ENCODE data around the gene PRRC2C.
"Not testable (repeated sequence)": the region's sequence is repeated elsewhere in the genome, so short reads cannot be mapped to it uniquely, and the experiment has no call there.

Gene PRRC2C

DNA sequence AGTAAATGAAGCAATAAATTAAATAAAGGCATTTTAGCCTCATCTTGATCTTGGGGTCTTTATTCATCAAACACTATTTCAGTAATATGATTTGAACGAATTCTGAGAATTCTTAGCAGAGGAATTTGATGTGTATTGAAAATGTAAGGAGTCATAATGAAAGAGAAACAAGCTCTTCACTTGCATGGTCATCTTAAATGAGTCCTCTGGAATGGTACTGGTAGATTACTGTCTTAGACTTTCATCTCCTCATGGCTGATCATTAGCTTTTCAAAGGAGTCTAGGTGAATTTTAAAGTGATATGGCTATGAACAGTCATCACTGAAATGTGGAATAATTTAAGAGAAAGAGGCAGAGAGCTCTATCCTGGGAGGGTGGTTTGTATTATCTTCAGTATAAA, 30.0 kb downstream of the PRRC2C start:
- H3K36me3 Mint-ChIP-seq, result peaks cover 37% of the 10 kb centered on the region
- no peak overlapping the region for H3K4me3 Mint-ChIP-seq
- no peak for DNase-seq (ENCODE audit: low spot score in 2 of 2)
- no peaks in the 10 kb centered on the region for H3K27me3 Mint-ChIP-seq
- H3K9me3 Mint-ChIP-seq, result no peaks in the 10 kb centered on the region
- ATAC-seq (ENCODE audit: low read depth), result no peak
- H3K27ac Mint-ChIP-seq, result peak overlapping the region; percentile 86
- H3K4me1 Mint-ChIP-seq, result peaks cover 12% of the 10 kb centered on the region

DNA sequence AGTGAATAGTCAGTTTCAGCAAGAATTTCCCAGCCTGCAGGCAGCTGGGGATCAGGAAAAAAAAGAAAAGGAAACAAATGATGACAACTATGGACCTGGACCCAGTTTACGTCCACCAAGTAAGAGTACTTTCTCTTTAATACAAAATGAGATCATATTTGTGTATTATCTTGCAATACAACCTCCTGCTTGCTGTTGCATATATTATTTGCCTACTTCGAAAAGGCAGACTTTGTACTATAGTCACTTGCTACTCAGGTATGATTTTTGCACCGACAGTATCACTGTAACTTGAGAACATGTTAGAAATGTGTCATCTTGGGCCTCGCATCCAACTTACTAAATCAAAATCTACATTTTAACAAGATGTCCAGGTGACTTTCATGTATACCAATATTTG, 30.4 kb downstream of the PRRC2C start:
- H3K9me3 Mint-ChIP-seq, result no peaks in the 10 kb centered on the region
- ATAC-seq (ENCODE audit: low read depth) (no peak), DNase-seq (ENCODE audit: low spot score in 2 of 2) (no peak)
- peaks cover 37% of the 10 kb centered on the region for H3K36me3 Mint-ChIP-seq
- H3K27me3 Mint-ChIP-seq, result no peaks in the 10 kb centered on the region
- H3K4me1 Mint-ChIP-seq, result peaks cover 8% of the 10 kb centered on the region
- no peak overlapping the region for H3K4me3 Mint-ChIP-seq
- H3K27ac Mint-ChIP-seq, result peak overlapping the region; percentile 86

DNA sequence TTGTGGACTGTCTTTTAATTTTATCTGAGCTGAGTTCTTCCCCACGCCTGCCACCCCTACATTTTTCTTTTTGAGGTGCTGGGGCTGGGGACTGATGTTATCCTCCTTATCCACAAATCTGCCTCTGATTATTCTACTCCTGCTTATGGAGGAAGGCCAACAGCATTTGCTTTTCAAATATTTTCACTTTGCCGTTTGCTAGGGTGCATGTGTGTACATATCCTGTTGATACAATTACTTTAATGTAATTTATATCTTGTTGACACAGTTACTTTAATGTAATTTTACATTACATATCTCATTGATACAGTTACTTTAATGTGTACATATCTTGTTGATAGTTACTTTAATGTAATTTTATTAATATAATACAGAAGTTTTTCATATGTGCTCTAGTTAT, 36.2 kb downstream of the PRRC2C start:
- Mint-ChIP-seq H3K9me3 (no peaks in the 10 kb centered on the region), H3K36me3 (peaks cover 26% of the 10 kb centered on the region), H3K27ac (peak overlapping the region; percentile 24), H3K4me1 (no peaks in the 10 kb centered on the region), H3K4me3 (no peak overlapping the region), H3K27me3 (no peaks in the 10 kb centered on the region)
- DNase-seq (ENCODE audit: low spot score in 2 of 2) (no peak), ATAC-seq (ENCODE audit: low read depth) (no peak)

DNA sequence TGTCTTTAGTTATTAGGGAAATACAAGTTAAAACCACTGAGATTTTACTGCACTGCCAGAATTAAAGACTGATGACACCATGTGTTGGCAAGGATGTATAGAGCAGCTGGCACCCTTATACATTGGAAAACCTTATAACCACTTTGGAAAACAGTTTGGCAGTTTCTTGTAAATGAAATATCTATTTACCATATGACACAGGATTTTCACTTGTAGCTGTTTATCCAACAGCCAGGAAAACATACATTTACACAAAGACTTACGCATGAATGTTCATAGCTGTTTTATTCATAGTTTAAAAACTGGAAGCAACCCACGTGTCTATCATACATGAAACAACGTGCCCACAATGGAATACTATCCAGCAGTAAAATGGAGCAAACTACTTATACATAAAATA, 45.3 kb downstream of the PRRC2C start:
- Mint-ChIP-seq H3K4me1 (peaks cover 9% of the 10 kb centered on the region), H3K36me3 (peaks cover 38% of the 10 kb centered on the region), H3K9me3 (no peaks in the 10 kb centered on the region), H3K4me3 (no peak overlapping the region), H3K27me3 (no peaks in the 10 kb centered on the region), H3K27ac (no peak overlapping the region)
- no peak for ATAC-seq (ENCODE audit: low read depth)
- DNase-seq (ENCODE audit: low spot score in 2 of 2), result no peak

DNA sequence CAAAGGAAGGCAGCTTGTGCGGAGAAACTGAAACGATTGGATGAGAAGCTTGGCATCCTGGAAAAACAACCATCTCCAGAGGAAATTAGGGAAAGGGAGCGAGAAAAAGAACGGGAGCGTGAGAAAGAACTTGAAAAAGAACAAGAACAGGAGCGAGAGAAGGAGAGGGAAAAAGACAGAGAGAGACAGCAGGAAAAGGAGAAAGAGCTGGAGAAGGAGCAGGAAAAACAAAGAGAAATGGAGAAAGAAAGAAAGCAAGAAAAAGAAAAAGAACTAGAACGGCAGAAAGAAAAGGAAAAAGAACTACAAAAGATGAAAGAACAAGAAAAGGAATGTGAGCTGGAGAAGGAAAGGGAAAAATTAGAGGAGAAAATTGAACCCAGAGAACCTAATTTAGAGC, 47.2 kb downstream of the PRRC2C start:
- peaks cover 11% of the 10 kb centered on the region for H3K4me1 Mint-ChIP-seq
- H3K27me3 Mint-ChIP-seq, result no peaks in the 10 kb centered on the region
- no peak overlapping the region for H3K4me3 Mint-ChIP-seq
- H3K9me3 Mint-ChIP-seq, result no peaks in the 10 kb centered on the region
- no peak for ATAC-seq (ENCODE audit: low read depth)
- peak overlapping the region; percentile 14 for H3K27ac Mint-ChIP-seq
- H3K36me3 Mint-ChIP-seq, result peaks cover 45% of the 10 kb centered on the region
- no peak for DNase-seq (ENCODE audit: low spot score in 2 of 2)

DNA sequence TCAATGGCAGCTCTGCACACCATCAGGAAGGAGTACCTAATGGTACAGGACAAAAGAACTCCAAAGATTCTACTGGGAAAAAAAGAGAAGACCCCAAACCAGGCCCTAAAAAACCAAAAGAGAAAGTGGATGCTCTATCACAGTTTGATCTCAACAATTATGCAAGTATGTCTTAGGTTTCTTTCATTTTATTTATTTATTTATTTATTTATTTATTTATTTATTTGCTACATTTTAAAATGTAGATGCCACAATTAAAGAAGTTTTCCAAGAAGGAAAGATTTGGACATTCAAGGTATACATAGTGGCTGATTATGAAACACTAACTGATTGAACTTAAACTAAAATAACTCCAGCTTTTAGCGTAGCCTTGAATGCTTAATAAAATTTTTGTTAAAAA, 60.2 kb downstream of the PRRC2C start:
- DNase-seq (ENCODE audit: low spot score in 2 of 2), result no peak
- ATAC-seq (ENCODE audit: low read depth), result no peak
- H3K4me1 Mint-ChIP-seq, result peaks cover 7% of the 10 kb centered on the region
- no peaks in the 10 kb centered on the region for H3K27me3 Mint-ChIP-seq
- H3K4me3 Mint-ChIP-seq, result no peak overlapping the region
- peak overlapping the region; percentile 47 for H3K27ac Mint-ChIP-seq
- peaks cover 29% of the 10 kb centered on the region for H3K36me3 Mint-ChIP-seq
- H3K9me3 Mint-ChIP-seq, result no peaks in the 10 kb centered on the region

DNA sequence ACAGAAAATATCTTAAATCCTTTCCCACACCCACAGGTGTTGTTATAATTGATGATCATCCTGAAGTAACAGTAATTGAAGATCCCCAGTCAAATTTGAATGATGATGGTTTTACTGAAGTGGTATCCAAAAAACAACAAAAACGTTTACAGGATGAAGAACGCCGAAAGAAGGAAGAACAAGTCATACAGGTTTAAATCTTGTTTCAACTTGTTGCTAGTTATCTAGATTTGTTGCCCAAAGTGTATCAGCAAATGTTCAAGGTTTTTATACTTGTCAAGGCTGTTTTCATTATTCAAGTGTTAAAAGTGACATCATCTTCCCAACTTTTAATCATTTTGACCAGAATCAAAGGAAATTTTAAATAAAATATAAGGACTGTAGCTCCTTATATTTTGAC, 64.7 kb downstream of the PRRC2C start:
- Mint-ChIP-seq H3K36me3 (peaks cover 53% of the 10 kb centered on the region), H3K9me3 (peaks cover under 1% of the 10 kb centered on the region), H3K4me3 (no peak overlapping the region), H3K27me3 (no peaks in the 10 kb centered on the region), H3K27ac (no peak overlapping the region), H3K4me1 (peaks cover 16% of the 10 kb centered on the region)
- ATAC-seq (ENCODE audit: low read depth), result no peak
- DNase-seq (ENCODE audit: low spot score in 2 of 2), result no peak

DNA sequence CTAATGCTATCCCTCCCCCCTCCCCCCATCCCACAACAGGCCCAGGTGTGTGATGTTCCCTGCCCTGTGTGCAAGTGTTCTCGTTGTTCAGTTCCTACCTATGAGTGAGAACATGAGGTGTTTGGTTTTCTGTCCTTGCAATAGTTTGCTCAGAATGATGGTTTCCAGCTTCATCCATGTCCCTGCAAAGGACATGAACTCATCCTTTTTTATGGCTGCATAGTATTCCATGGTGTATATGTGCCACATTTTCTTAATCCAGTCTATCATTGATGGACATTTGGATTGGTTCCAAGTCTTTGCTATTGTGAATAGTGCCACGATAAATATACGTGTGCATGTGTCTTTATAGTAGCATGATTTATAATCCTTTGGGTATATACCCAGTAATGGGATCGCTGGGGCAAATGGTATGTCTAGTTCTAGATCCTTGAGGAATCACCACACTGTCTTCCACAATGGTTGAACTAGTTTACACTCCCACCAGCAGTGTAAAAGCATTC, 65.3 kb downstream of the PRRC2C start:
- not testable (repeated sequence) for H3K27me3 Mint-ChIP-seq; H3K27ac Mint-ChIP-seq; ATAC-seq (ENCODE audit: low read depth); H3K4me3 Mint-ChIP-seq; DNase-seq (ENCODE audit: low spot score in 2 of 2); H3K9me3 Mint-ChIP-seq
- peaks cover 57% of the 10 kb centered on the region for H3K36me3 Mint-ChIP-seq
- H3K4me1 Mint-ChIP-seq, result peaks cover 16% of the 10 kb centered on the region

DNA sequence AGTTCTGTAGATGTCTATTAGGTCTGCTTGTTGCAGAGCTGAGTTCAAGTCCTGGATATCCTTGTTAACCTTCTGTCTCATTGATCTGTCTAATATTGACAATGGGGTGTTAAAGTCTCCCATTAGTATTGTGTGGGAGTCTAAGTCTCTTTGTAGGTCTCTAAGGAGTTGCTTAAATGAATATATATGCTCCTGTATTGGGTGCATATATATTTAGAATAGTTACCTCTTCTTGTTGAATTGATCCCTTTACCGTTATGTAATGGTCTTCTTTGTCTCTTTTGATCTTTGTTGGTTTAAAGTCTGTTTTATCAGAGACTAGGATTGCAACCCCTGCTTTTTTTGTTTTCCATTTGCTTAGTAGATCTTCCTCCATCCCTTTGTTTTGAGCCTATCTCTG, 68.6 kb downstream of the PRRC2C start:
- H3K9me3 Mint-ChIP-seq; H3K27ac Mint-ChIP-seq; DNase-seq (ENCODE audit: low spot score in 2 of 2); ATAC-seq (ENCODE audit: low read depth); H3K4me3 Mint-ChIP-seq; H3K27me3 Mint-ChIP-seq: not testable (repeated sequence)
- Mint-ChIP-seq H3K36me3 (peaks cover 73% of the 10 kb centered on the region), H3K4me1 (peaks cover 20% of the 10 kb centered on the region)

DNA sequence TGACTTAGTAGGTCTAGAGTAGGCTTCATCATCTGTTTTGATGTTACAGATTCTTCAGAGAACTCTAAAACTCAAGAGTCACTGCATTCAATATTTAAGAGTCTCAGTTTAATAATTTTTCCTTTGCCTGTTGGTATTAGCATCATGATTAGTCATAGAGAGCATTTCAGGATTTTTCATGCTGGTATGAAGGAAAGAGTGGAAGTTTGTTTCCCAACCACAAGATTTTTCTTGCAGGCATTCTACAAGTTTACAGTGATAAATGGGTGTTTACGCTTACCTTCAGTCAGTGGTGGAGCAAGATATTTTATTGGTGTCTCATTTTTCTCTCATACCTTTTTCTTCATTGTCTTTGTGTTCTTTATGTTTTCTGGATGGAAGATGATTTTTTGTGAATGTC, 78.3 kb downstream of the PRRC2C start:
- H3K27ac Mint-ChIP-seq, result no peak overlapping the region
- no peak overlapping the region for H3K4me3 Mint-ChIP-seq
- H3K4me1 Mint-ChIP-seq, result no peaks in the 10 kb centered on the region
- H3K36me3 Mint-ChIP-seq, result peaks cover 19% of the 10 kb centered on the region
- H3K27me3 Mint-ChIP-seq, result no peaks in the 10 kb centered on the region
- H3K9me3 Mint-ChIP-seq, result no peaks in the 10 kb centered on the region
- ATAC-seq (ENCODE audit: low read depth) (no peak), DNase-seq (ENCODE audit: low spot score in 2 of 2) (no peak)

DNA sequence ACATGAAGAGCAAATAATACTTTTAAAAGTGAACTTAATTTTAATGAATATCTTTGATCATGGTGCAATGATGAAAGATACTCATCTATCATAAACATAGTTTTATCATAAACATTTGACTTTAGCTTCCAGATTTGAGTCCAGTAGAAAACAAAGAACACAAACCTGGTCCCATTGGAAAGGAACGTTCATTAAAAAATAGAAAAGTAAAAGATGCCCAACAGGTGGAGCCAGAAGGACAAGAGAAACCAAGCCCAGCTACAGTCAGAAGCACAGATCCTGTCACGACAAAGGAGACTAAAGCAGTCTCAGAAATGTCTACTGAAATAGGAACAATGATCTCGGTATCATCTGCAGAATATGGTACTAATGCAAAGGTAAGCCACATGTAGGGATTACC, 81.1 kb downstream of the PRRC2C start:
- ATAC-seq (ENCODE audit: low read depth) (no peak), DNase-seq (ENCODE audit: low spot score in 2 of 2) (no peak)
- Mint-ChIP-seq H3K4me3 (no peak overlapping the region), H3K27ac (no peak overlapping the region), H3K27me3 (no peaks in the 10 kb centered on the region), H3K9me3 (no peaks in the 10 kb centered on the region), H3K36me3 (peaks cover 21% of the 10 kb centered on the region), H3K4me1 (no peaks in the 10 kb centered on the region)

DNA sequence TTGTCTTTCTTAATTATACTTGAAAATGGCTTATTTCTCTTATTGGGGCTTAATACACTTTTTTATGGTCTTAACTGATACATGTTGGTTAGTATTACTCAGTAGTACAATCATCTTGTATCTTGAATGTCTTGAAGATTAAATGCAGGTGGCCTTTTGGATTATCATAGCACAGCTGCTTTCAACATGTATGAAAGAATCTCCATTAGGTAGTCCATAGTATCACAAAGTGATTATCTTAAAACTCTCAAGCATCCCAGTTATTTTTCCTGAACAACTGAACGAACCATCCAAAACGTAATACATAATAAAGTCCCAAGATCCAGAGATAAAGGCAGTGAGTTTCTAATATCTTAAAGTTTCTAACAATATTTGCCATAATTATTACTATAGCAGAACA, 85.0 kb downstream of the PRRC2C start:
- DNase-seq (ENCODE audit: low spot score in 2 of 2) (no peak), ATAC-seq (ENCODE audit: low read depth) (no peak)
- H3K9me3 Mint-ChIP-seq, result no peaks in the 10 kb centered on the region
- H3K4me1 Mint-ChIP-seq, result no peaks in the 10 kb centered on the region
- H3K27me3 Mint-ChIP-seq, result no peaks in the 10 kb centered on the region
- H3K27ac Mint-ChIP-seq, result peak overlapping the region; percentile 38
- no peak overlapping the region for H3K4me3 Mint-ChIP-seq
- H3K36me3 Mint-ChIP-seq, result peaks cover 24% of the 10 kb centered on the region

DNA sequence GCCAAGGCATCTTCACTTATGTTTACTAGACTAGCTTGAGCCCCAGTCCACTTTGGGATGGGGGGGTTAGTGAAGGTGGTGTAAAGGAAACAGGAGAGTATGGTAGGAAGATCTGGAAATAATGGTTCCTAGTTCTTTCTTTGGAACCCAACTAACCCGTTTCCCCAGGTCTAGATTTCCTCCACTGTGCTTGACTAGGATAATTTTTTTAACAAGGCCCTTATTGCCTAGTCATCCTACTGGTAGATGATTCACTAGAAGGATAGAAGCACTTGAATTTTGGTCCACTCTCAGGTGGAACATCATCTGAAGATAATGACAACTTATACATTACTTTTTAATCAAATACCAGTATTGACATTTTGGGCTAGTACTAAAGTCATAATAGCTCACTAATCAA, 90.8 kb downstream of the PRRC2C start:
- no peaks in the 10 kb centered on the region for H3K9me3 Mint-ChIP-seq
- DNase-seq (ENCODE audit: low spot score in 2 of 2), result no peak
- H3K36me3 Mint-ChIP-seq, result peaks cover 33% of the 10 kb centered on the region
- no peak overlapping the region for H3K27ac Mint-ChIP-seq
- no peaks in the 10 kb centered on the region for H3K27me3 Mint-ChIP-seq
- H3K4me1 Mint-ChIP-seq, result no peaks in the 10 kb centered on the region
- ATAC-seq (ENCODE audit: low read depth), result no peak
- no peak overlapping the region for H3K4me3 Mint-ChIP-seq

DNA sequence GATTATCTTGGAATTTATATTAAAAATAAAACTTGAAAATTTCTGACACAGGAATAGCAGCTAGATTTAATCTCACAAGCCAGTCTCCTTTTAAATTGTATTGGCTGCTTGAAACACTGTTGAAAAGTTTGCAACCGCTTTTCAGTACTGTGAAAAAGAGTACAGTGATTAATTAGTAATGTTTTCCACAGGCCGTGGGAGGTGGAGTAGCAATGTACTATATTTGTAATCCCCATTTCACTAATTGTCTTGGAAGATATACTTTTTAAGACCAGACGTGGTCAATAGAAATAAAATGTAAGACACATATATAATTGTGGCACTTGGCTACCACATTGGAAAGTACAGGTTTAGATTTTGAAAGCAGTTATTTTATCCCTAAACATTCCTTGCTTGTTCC, 95.9 kb downstream of the PRRC2C start:
- no peak for ATAC-seq (ENCODE audit: low read depth)
- no peaks in the 10 kb centered on the region for H3K9me3 Mint-ChIP-seq

DNA sequence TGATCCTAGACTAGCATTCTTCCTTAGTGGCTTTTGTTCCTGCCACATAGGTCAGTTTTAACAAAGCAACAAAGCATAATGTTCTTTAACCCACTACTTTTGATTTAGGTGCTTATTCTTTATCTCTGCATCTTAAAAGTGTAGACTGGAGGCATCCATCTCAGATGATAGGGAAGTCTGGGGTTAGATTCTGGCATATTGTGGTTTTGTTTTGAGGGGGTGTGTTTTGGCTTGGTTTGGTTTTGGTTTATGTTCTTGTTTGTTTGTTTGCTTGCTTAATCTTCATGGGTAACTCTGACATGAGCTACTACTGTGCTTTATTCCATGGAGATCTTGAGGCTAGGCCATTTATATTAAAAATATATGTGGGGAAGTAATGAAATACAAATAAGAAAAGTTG, 96.4 kb downstream of the PRRC2C start:
- ATAC-seq (ENCODE audit: low read depth) (no peak), DNase-seq (ENCODE audit: low spot score in 2 of 2) (no peak)
- Mint-ChIP-seq H3K27me3 (no peaks in the 10 kb centered on the region), H3K4me1 (no peaks in the 10 kb centered on the region), H3K36me3 (peaks cover 34% of the 10 kb centered on the region), H3K4me3 (no peak overlapping the region), H3K9me3 (no peaks in the 10 kb centered on the region), H3K27ac (peak overlapping the region; percentile 51)

More for the DNA sequence above, 95.9 kb downstream of the PRRC2C start:
- no peak for DNase-seq (ENCODE audit: low spot score in 2 of 2)
- Mint-ChIP-seq H3K36me3 (peaks cover 32% of the 10 kb centered on the region), H3K27ac (peak overlapping the region; percentile 51), H3K4me3 (no peak overlapping the region), H3K4me1 (no peaks in the 10 kb centered on the region), H3K27me3 (no peaks in the 10 kb centered on the region)
